Germinal center (tissue), 1 donor: ENCODE data around the gene FAM89B.

Experiments used
- DNase-seq: peaks from one replicate; pipeline ENCODE4 v3.0.0; 2012; ENCODE audit warnings: mixed read lengths, low spot score

Gene FAM89B

GRCh38 chr11:65573391-65574079, 1.2 kb downstream of the FAM89B start:
- no peak for DNase-seq

GRCh38 chr11:65574109-65574810, 1.9 kb downstream of the FAM89B start:
- DNase-seq: peak; percentile 93

GRCh38 chr11:65574811-65575567, 2.7 kb downstream of the FAM89B start:
- DNase-seq: peak; percentile 47

GRCh38 chr11:65575568-65576231, 3.4 kb downstream of the FAM89B start, which contains the start of gene EHBP1L1:
EHBP1L1 (plus strand) TSS chr11:65576053; CDS start chr11:65576303, 250 bp downstream.
- DNase-seq: peak; percentile 88

- DNase-seq: no peak
Observed at GRCh38 chr11:65576232-65576866, 4.0 kb downstream of the FAM89B start.

- peak; percentile 69 for DNase-seq
Observed at GRCh38 chr11:65576867-65577755, 4.8 kb downstream of the FAM89B start.

GRCh38 chr11:65577756-65578109, 5.4 kb downstream of the FAM89B start:
- no peak for DNase-seq

- no peak for DNase-seq
Observed at GRCh38 chr11:65578134-65578533, 5.8 kb downstream of the FAM89B start.

- DNase-seq: no peak
Observed at GRCh38 chr11:65578667-65579066, 6.3 kb downstream of the FAM89B start.

- DNase-seq: no peak
Observed at GRCh38 chr11:65579291-65579690, 7.0 kb downstream of the FAM89B start.

- no peak for DNase-seq
Observed at GRCh38 chr11:65580031-65580692, 7.8 kb downstream of the FAM89B start.

- no peak for DNase-seq
Observed at GRCh38 chr11:65580756-65581155, 8.4 kb downstream of the FAM89B start.

- DNase-seq: no peak
Observed at GRCh38 chr11:65581928-65582327, 9.6 kb downstream of the FAM89B start.

- no peak for DNase-seq
Observed at GRCh38 chr11:65583589-65583988, 11.3 kb downstream of the FAM89B start.

GRCh38 chr11:65584106-65584505, 11.8 kb downstream of the FAM89B start:
- DNase-seq: no peak

- no peak for DNase-seq
Observed at GRCh38 chr11:65584723-65585171, 12.4 kb downstream of the FAM89B start.

- no peak for DNase-seq
Observed at GRCh38 chr11:65585396-65586246, 13.3 kb downstream of the FAM89B start.

GRCh38 chr11:65586247-65586630, 13.9 kb downstream of the FAM89B start:
- no peak for DNase-seq

GRCh38 chr11:65586676-65587075, 14.3 kb downstream of the FAM89B start:
- no peak for DNase-seq
